WTC11 (cell line): ENCODE measurements around the gene ZNF470. TPM values are rescaled to one million over a fixed set of nuclear protein-coding genes. Genes with fewer than 3 reads are reported as not detected.

Source experiments
- ATAC-seq: fragments of 200-7000 bp; cut with Tn5 transposase; 2 replicates; pipeline ENCODE4 v1.10.0; 2021; ENCODE audit warnings: mild to moderate bottlenecking, moderate library complexity
- CTCF ChIA-PET: fragments of 300-600 bp; sonication (Branson Sonifier 250); formaldehyde crosslinking; loops from one replicate; lab custom pipeline; 2021; ENCODE audit warnings: antibody characterized with exemption; lab: Charles Lee
- POLR2A ChIA-PET: fragments of 350-600 bp; sonication (Branson Sonifier 250); formaldehyde crosslinking; loops from one replicate; lab custom pipeline; 2021; ENCODE audit warnings: antibody characterized with exemption; lab: Charles Lee
- DNase-seq: peaks from one replicate; pipeline ENCODE4 v3.0.0; 2021; ENCODE audit warnings: low spot score
- H3K27ac Mint-ChIP-seq: 2 replicates; pipeline ENCODE4 v1.8.0; 2021; ENCODE audit warnings: mixed read lengths
- H3K27me3 Mint-ChIP-seq: 2 replicates; pipeline ENCODE4 v1.8.0; 2021; ENCODE audit warnings: low read depth, mild to moderate bottlenecking, moderate library complexity, mixed read lengths
- H3K36me3 Mint-ChIP-seq: 2 replicates; pipeline ENCODE4 v1.8.0; 2021; ENCODE audit warnings: mixed read lengths
- H3K4me1 Mint-ChIP-seq: 2 replicates; pipeline ENCODE4 v1.8.0; 2022; ENCODE audit warnings: mixed read lengths
- H3K4me3 Mint-ChIP-seq: 2 replicates; pipeline ENCODE4 v1.8.0; 2021; ENCODE audit warnings: mild to moderate bottlenecking, moderate library complexity, mixed read lengths
- H3K9me3 Mint-ChIP-seq: 2 replicates; pipeline ENCODE4 v1.8.0; 2021; ENCODE audit warnings: mixed read lengths
- CREM ChIP-seq: sonication (generic); formaldehyde crosslinking; IDR thresholded peaks from 2 replicates; pipeline ENCODE4 v1.8.1; 2022; ENCODE audit warnings: mild to moderate bottlenecking, missing genetic modification reagents, moderate library complexity
- EMX1 ChIP-seq: fragments of 250-450 bp; sonication (Bioruptor Pico); IDR thresholded peaks from 2 replicates; pipeline ENCODE4 v1.8.0; 2021; ENCODE audit warnings: mild to moderate bottlenecking
- FOXJ3 ChIP-seq: sonication (generic); formaldehyde crosslinking; IDR thresholded peaks from 2 replicates; pipeline ENCODE4 v1.9.0; 2021; ENCODE audit warnings: missing genetic modification reagents, mild to moderate bottlenecking, borderline replicate concordance
- FOXK1 ChIP-seq: sonication (generic); formaldehyde crosslinking; IDR thresholded peaks from 2 replicates; pipeline ENCODE4 v1.8.0; 2022; ENCODE audit warnings: mild to moderate bottlenecking, moderate library complexity, missing genetic modification reagents
- GRHL2 ChIP-seq: fragments of 250-450 bp; sonication (Bioruptor Pico); IDR thresholded peaks from 2 replicates; pipeline ENCODE4 v1.8.0; 2022; ENCODE audit warnings: mild to moderate bottlenecking, moderate library complexity; ENCODE audit not compliant: insufficient replicate concordance, severe bottlenecking
- JUN ChIP-seq: sonication (generic); formaldehyde crosslinking; IDR thresholded peaks from 2 replicates; pipeline ENCODE4 v1.8.0; 2023; ENCODE audit warnings: mild to moderate bottlenecking, missing genetic modification reagents
- OVOL2 ChIP-seq: fragments of 250-450 bp; sonication (Bioruptor Pico); IDR thresholded peaks from 2 replicates; pipeline ENCODE4 v1.9.0; 2021; ENCODE audit warnings: mild to moderate bottlenecking, borderline replicate concordance
- TCF7 ChIP-seq: sonication (generic); formaldehyde crosslinking; IDR thresholded peaks from 2 replicates; pipeline ENCODE4 v1.8.0; 2022; ENCODE audit warnings: mild to moderate bottlenecking, low read depth, missing genetic modification reagents, moderate library complexity
- ZBTB21 ChIP-seq: sonication (generic); formaldehyde crosslinking; IDR thresholded peaks from 2 replicates; pipeline ENCODE4 v1.8.1; 2023; ENCODE audit warnings: mild to moderate bottlenecking, missing genetic modification reagents, borderline replicate concordance
- ZNF138 ChIP-seq: sonication (generic); formaldehyde crosslinking; conservative IDR thresholded peaks from 2 replicates; pipeline ENCODE4 v1.8.1; 2022; ENCODE audit warnings: mild to moderate bottlenecking, moderate library complexity, missing genetic modification reagents
- ZNF317 ChIP-seq: sonication (generic); formaldehyde crosslinking; IDR thresholded peaks from 2 replicates; pipeline ENCODE4 v1.8.1; 2023; ENCODE audit warnings: low read depth, mild to moderate bottlenecking, moderate library complexity, missing genetic modification reagents, borderline replicate concordance
- ZNF416 ChIP-seq: fragments of 250-450 bp; sonication (Bioruptor Pico); IDR thresholded peaks from 2 replicates; pipeline ENCODE4 v1.9.0; 2021; ENCODE audit warnings: mild to moderate bottlenecking, inconsistent platforms
- ZNF423 ChIP-seq: fragments of 250-450 bp; sonication (Bioruptor Pico); IDR thresholded peaks from 2 replicates; pipeline ENCODE4 v2.1.2; 2022; ENCODE audit warnings: mild to moderate bottlenecking, moderate library complexity
- ZNF671 ChIP-seq: fragments of 250-450 bp; sonication (Bioruptor Pico); IDR thresholded peaks from 2 replicates; pipeline ENCODE4 v1.8.0; 2021; ENCODE audit warnings: mild to moderate bottlenecking
- total RNA-seq: library from RNA; stranded (reverse); gene quantifications from 3 replicates; pipeline ENCODE4 v1.2.3, GENCODE V29; 2021
- TF ChIP-seq, protein P1 (sequence below): fragments of 250-450 bp; sonication (Bioruptor Pico); IDR thresholded peaks from 2 replicates; pipeline ENCODE4 v1.9.0; 2021; ENCODE audit warnings: mild to moderate bottlenecking, borderline replicate concordance
- TF ChIP-seq, protein P2 (sequence below): sonication (generic); formaldehyde crosslinking; IDR thresholded peaks from 2 replicates; pipeline ENCODE4 v1.8.1; 2023; ENCODE audit warnings: mild to moderate bottlenecking, missing genetic modification reagents, moderate library complexity
- TF ChIP-seq, protein P3 (sequence below): fragments of 250-450 bp; sonication (Bioruptor Pico); IDR thresholded peaks from 2 replicates; pipeline ENCODE4 v1.9.0; 2021; ENCODE audit warnings: mild to moderate bottlenecking
- TF ChIP-seq, protein P4 (sequence below): sonication (generic); formaldehyde crosslinking; IDR thresholded peaks from 2 replicates; pipeline ENCODE4 v1.8.1; 2022; ENCODE audit warnings: low read depth, missing genetic modification reagents, borderline replicate concordance
- TF ChIP-seq, protein P5 (sequence below): fragments of 250-450 bp; sonication (Bioruptor Pico); IDR thresholded peaks from 2 replicates; pipeline ENCODE4 v2.1.2; 2022; ENCODE audit warnings: mild to moderate bottlenecking, moderate library complexity
- TF ChIP-seq, protein P6 (sequence below): fragments of 250-450 bp; sonication (Bioruptor Pico); conservative IDR thresholded peaks from 2 replicates; pipeline ENCODE4 v1.9.0; 2021; ENCODE audit warnings: mild to moderate bottlenecking
- TF ChIP-seq, protein P7 (sequence below): fragments of 250-450 bp; sonication (Bioruptor Pico); IDR thresholded peaks from 2 replicates; pipeline ENCODE4 v1.8.0; 2021; ENCODE audit warnings: mild to moderate bottlenecking
- TF ChIP-seq, protein P8 (sequence below): fragments of 250-450 bp; sonication (Bioruptor Pico); IDR thresholded peaks from 2 replicates; pipeline ENCODE4 v1.9.0; 2021; ENCODE audit warnings: moderate library complexity, mild to moderate bottlenecking, inconsistent platforms, borderline replicate concordance
- TF ChIP-seq, protein P9 (sequence below): sonication (generic); formaldehyde crosslinking; IDR thresholded peaks from 2 replicates; pipeline ENCODE4 v1.8.1; 2023; ENCODE audit warnings: mild to moderate bottlenecking, missing genetic modification reagents

Gene ZNF470
- total RNA-seq, 1 experiment from 2014 or later = 6.5 TPM

DNA sequence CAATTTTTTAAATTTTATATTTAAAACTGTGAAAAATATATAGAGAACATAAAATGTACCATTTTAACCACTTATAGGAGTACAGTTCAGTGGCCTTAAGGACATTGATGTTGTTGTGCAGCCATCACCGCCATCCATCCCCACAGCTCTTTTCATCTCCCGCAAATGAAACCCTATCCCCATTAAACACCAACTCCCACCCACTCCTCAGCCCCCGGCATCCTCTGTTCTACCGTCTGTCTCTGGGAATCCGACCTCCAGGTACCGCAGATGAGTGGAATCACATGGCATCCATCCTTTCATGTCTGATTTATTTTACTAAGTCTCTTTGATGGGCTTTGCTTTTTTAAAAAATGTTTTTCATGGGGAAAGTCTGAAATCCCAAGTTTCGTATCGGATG lies 51.9 kb downstream of the ZNF470 start:
- peaks cover 72% of the 10 kb centered on the region for H3K9me3 Mint-ChIP-seq

DNA sequence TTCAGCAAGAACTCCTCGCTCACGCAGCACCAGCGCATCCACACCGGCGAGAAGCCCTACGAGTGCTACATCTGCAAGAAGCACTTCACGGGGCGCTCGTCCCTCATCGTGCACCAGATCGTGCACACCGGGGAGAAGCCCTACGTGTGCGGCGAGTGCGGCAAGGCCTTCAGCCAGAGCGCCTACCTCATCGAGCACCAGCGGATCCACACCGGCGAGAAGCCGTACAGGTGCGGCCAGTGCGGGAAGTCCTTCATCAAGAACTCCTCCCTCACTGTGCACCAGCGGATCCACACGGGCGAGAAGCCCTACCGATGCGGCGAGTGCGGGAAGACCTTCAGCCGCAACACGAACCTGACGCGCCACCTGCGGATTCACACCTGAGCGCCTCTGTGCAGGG lies 55.1 kb downstream of the ZNF470 start:
- ChIA-PET CTCF (no interaction called here), POLR2A (no interaction called here)
- H3K9me3 Mint-ChIP-seq = peaks cover 56% of the 10 kb centered on the region
- no peak for ATAC-seq
- H3K4me1 Mint-ChIP-seq = no peaks in the 10 kb centered on the region
- no peak overlapping the region for H3K4me3 Mint-ChIP-seq
- peaks cover 79% of the 10 kb centered on the region for H3K36me3 Mint-ChIP-seq
- peaks cover 9% of the 10 kb centered on the region; the same call in 1 of the 2 replicates for H3K27me3 Mint-ChIP-seq
- H3K27ac Mint-ChIP-seq = no peak overlapping the region
- no peak for DNase-seq
- TF ChIP-seq ZBTB21 (CRISPR knock-in tag) (no peak), ZNF423 (no peak), CREM (CRISPR knock-in tag) (no peak), ZNF416 (CRISPR knock-in tag) (no peak)
- TF ChIP-seq, protein P1, sequence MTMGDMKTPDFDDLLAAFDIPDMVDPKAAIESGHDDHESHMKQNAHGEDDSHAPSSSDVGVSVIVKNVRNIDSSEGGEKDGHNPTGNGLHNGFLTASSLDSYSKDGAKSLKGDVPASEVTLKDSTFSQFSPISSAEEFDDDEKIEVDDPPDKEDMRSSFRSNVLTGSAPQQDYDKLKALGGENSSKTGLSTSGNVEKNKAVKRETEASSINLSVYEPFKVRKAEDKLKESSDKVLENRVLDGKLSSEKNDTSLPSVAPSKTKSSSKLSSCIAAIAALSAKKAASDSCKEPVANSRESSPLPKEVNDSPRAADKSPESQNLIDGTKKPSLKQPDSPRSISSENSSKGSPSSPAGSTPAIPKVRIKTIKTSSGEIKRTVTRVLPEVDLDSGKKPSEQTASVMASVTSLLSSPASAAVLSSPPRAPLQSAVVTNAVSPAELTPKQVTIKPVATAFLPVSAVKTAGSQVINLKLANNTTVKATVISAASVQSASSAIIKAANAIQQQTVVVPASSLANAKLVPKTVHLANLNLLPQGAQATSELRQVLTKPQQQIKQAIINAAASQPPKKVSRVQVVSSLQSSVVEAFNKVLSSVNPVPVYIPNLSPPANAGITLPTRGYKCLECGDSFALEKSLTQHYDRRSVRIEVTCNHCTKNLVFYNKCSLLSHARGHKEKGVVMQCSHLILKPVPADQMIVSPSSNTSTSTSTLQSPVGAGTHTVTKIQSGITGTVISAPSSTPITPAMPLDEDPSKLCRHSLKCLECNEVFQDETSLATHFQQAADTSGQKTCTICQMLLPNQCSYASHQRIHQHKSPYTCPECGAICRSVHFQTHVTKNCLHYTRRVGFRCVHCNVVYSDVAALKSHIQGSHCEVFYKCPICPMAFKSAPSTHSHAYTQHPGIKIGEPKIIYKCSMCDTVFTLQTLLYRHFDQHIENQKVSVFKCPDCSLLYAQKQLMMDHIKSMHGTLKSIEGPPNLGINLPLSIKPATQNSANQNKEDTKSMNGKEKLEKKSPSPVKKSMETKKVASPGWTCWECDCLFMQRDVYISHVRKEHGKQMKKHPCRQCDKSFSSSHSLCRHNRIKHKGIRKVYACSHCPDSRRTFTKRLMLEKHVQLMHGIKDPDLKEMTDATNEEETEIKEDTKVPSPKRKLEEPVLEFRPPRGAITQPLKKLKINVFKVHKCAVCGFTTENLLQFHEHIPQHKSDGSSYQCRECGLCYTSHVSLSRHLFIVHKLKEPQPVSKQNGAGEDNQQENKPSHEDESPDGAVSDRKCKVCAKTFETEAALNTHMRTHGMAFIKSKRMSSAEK (CRISPR knock-in tag) = no peak
- TF ChIP-seq, protein P2, sequence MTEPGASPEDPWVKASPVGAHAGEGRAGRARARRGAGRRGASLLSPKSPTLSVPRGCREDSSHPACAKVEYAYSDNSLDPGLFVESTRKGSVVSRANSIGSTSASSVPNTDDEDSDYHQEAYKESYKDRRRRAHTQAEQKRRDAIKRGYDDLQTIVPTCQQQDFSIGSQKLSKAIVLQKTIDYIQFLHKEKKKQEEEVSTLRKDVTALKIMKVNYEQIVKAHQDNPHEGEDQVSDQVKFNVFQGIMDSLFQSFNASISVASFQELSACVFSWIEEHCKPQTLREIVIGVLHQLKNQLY = no peak

More for the DNA sequence above, 51.9 kb downstream of the ZNF470 start:
- Mint-ChIP-seq H3K27me3 (peaks cover 9% of the 10 kb centered on the region; the same call in 1 of the 2 replicates), H3K4me1 (no peaks in the 10 kb centered on the region), H3K27ac (no peak overlapping the region), H3K36me3 (peaks cover 91% of the 10 kb centered on the region), H3K4me3 (no peak overlapping the region)
- TF ChIP-seq OVOL2 (no peak), ZNF317 (CRISPR knock-in tag) (no peak), GRHL2 (CRISPR knock-in tag) (no peak), EMX1 (CRISPR knock-in tag) (no peak), JUN (CRISPR knock-in tag) (no peak), FOXJ3 (CRISPR knock-in tag) (no peak), ZNF671 (no peak), ZNF138 (no peak), TCF7 (CRISPR knock-in tag) (no peak), FOXK1 (CRISPR knock-in tag) (no peak)
- TF ChIP-seq, protein P3, sequence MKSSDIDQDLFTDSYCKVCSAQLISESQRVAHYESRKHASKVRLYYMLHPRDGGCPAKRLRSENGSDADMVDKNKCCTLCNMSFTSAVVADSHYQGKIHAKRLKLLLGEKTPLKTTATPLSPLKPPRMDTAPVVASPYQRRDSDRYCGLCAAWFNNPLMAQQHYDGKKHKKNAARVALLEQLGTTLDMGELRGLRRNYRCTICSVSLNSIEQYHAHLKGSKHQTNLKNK (CRISPR knock-in tag) = no peak
- TF ChIP-seq, protein P4, sequence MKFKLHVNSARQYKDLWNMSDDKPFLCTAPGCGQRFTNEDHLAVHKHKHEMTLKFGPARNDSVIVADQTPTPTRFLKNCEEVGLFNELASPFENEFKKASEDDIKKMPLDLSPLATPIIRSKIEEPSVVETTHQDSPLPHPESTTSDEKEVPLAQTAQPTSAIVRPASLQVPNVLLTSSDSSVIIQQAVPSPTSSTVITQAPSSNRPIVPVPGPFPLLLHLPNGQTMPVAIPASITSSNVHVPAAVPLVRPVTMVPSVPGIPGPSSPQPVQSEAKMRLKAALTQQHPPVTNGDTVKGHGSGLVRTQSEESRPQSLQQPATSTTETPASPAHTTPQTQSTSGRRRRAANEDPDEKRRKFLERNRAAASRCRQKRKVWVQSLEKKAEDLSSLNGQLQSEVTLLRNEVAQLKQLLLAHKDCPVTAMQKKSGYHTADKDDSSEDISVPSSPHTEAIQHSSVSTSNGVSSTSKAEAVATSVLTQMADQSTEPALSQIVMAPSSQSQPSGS = no peak
- TF ChIP-seq, protein P5, sequence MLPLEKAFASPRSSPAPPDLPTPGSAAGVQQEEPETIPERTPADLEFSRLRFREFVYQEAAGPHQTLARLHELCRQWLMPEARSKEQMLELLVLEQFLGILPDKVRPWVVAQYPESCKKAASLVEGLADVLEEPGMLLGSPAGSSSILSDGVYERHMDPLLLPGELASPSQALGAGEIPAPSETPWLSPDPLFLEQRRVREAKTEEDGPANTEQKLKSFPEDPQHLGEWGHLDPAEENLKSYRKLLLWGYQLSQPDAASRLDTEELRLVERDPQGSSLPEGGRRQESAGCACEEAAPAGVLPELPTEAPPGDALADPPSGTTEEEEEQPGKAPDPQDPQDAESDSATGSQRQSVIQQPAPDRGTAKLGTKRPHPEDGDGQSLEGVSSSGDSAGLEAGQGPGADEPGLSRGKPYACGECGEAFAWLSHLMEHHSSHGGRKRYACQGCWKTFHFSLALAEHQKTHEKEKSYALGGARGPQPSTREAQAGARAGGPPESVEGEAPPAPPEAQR (CRISPR knock-in tag) = no peak
- TF ChIP-seq, protein P6, sequence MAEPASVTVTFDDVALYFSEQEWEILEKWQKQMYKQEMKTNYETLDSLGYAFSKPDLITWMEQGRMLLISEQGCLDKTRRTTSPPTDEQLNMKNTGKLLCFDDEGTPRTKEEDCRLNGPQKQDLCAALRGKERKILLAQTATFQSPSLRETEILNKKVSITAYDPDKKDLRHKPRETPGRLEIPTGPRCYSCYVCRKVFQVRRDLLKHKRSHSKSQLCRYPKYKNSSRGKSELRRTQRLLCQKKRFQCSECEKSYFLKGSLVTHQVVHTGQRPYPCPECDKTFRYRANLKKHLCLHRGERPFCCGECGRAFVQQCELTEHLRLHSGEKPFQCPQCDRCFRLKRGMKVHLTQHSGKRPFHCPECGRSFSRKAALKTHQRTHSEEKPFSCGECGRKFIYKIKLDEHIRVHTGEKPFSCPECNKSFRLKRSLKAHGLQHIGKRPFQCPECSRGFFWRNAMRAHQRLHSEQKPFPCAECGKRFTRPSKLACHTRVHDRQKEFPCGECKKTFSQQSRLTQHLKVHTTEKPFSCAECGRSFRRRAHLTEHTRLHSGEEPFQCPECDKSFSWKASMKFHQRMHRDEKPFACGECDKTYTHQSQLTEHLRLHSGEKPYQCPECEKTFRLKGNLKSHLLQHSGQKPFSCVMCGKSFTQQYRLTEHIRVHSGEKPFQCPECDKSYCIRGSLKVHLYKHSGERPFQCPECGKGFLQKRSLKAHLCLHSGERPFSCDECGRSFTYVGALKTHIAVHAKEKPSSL (CRISPR knock-in tag) = no peak
- TF ChIP-seq, protein P7, sequence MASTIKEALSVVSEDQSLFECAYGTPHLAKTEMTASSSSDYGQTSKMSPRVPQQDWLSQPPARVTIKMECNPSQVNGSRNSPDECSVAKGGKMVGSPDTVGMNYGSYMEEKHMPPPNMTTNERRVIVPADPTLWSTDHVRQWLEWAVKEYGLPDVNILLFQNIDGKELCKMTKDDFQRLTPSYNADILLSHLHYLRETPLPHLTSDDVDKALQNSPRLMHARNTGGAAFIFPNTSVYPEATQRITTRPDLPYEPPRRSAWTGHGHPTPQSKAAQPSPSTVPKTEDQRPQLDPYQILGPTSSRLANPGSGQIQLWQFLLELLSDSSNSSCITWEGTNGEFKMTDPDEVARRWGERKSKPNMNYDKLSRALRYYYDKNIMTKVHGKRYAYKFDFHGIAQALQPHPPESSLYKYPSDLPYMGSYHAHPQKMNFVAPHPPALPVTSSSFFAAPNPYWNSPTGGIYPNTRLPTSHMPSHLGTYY = no peak
- TF ChIP-seq, protein P8, sequence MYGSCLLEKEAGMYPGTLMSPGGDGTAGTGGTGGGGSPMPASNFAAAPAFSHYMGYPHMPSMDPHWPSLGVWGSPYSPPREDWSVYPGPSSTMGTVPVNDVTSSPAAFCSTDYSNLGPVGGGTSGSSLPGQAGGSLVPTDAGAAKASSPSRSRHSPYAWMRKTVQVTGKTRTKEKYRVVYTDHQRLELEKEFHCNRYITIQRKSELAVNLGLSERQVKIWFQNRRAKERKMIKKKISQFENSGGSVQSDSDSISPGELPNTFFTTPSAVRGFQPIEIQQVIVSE (CRISPR knock-in tag) = no peak
- TF ChIP-seq, protein P9, sequence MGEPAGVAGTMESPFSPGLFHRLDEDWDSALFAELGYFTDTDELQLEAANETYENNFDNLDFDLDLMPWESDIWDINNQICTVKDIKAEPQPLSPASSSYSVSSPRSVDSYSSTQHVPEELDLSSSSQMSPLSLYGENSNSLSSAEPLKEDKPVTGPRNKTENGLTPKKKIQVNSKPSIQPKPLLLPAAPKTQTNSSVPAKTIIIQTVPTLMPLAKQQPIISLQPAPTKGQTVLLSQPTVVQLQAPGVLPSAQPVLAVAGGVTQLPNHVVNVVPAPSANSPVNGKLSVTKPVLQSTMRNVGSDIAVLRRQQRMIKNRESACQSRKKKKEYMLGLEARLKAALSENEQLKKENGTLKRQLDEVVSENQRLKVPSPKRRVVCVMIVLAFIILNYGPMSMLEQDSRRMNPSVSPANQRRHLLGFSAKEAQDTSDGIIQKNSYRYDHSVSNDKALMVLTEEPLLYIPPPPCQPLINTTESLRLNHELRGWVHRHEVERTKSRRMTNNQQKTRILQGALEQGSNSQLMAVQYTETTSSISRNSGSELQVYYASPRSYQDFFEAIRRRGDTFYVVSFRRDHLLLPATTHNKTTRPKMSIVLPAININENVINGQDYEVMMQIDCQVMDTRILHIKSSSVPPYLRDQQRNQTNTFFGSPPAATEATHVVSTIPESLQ = no peak
- no peak for DNase-seq
- ChIA-PET CTCF (no interaction called here), POLR2A (no interaction called here)
- no peak for ATAC-seq
